Activated T-cell treated with anti-CD3 and anti-CD28 coated beads for 24 hours (primary cell): ENCODE measurements around the gene INO80.

ENCODE experiments used
- DNase-seq: peaks from one replicate; pipeline ENCODE4 v3.0.0-alpha.2; 2020; ENCODE audit warnings: low read depth

Gene INO80

DNA sequence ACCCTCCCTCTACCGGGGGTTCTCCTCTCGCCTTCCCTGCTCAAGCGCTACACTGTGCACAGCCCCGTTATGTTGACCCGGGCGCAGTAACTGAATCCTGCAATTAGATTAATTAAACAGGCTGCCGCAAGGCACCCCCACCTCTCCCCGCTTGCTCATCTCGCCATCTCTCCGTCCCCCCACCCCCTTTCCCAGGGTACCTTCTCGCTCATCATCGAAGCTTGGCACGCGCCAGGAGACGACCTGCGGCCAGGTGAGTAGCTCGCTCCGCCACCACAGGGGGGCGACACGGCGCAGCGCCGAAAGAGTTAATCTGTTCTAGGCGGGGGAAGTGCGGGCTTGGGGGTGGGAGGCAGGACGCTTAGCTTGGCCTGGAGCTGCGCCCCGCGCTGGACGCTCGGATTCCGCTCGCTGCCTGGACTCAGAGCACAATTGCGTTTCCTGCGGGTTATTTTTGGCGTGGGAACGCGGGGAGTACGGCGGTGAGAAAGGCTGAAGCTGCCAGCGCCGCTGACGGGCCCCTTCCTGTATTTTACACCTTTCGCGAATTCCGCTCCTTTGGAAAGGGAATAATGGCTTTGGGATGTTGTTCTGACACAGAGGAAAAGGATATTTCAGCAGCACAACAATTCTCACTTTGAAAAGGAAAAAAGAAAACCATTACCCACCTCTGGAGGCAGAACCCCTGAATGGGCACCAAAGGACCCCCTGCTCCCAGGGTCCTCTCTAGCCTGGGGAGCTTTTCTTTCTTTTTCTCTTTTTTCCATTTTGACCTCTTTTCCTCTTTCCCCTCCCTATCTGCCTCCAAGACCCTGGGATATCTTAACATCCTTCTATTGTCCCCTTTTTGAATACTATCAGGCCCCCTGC lies 185.4 kb downstream of the INO80 start:
- no peak for DNase-seq

DNA sequence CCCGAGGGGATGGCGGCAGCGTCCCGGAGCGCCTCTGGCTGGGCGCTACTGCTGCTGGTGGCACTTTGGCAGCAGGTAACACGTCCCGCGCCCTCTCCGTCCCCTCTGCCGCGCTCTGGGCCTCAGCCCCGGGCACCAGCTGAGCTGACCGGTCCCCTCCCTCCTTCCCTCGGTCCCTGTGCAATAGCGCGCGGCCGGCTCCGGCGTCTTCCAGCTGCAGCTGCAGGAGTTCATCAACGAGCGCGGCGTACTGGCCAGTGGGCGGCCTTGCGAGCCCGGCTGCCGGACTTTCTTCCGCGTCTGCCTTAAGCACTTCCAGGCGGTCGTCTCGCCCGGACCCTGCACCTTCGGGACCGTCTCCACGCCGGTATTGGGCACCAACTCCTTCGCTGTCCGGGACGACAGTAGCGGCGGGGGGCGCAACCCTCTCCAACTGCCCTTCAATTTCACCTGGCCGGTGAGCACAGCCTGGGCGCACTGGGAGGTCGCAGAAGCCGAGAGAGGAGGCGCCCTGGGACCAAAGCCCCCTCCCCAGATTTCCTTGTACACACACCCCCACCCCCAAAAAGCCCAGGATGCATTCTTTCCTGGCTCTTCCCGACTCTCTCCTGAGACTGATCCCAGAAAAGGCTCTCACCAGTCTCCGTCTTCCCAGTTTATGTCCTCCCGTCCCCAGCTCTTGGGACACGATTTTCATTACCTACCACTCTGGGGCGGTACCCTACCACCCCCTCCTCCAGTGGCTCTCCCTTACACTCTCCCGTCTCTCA lies 186.2 kb downstream of the INO80 start:
- no peak for DNase-seq
